Esophagus (tissue), 2 donors: ENCODE results near the gene A3GALT2. TPM values are rescaled to one million over a fixed set of nuclear protein-coding genes. Genes with fewer than 3 reads are reported as not detected.
"Not testable (repeated sequence)": the region's sequence is repeated elsewhere in the genome, so short reads cannot be mapped to it uniquely, and the experiment has no call there.

Source experiments
- H3K27ac ChIP-seq, 2 donors: one replicate each; pipeline ENCODE4 v1.5.1; 2013; ENCODE audit warnings: low read depth in 2 of 2, mild to moderate bottlenecking in 2 of 2, inconsistent platforms in 1 of 2, low read length in 1 of 2, moderate library complexity in 1 of 2
- H3K27me3 ChIP-seq, 2 donors: one replicate each; pipeline ENCODE4 v1.6.1; 2013; ENCODE audit warnings: low read length in 2 of 2, control low read depth in 1 of 2, mild to moderate bottlenecking in 1 of 2; ENCODE audit not compliant: insufficient read depth in 2 of 2, control insufficient read depth in 1 of 2
- H3K36me3 ChIP-seq, 2 donors: one replicate each; pipeline ENCODE4 v1.6.1; 2013; ENCODE audit warnings: low read length in 1 of 2; ENCODE audit not compliant: control insufficient read depth in 2 of 2, insufficient read depth in 2 of 2
- H3K4me1 ChIP-seq, 2 donors: one replicate each; pipeline ENCODE4 v1.6.1; 2013; ENCODE audit warnings: low read length in 1 of 2; ENCODE audit not compliant: control insufficient read depth in 2 of 2, insufficient read depth in 2 of 2
- H3K4me3 ChIP-seq, 2 donors: one replicate each; pipeline ENCODE4 v1.5.1; 2013; ENCODE audit warnings: low read length in 2 of 2, mild to moderate bottlenecking in 2 of 2, low read depth in 1 of 2, moderate library complexity in 1 of 2
- H3K9me3 ChIP-seq, 2 donors: one replicate each; pipeline ENCODE4 v1.6.1; 2013; ENCODE audit warnings: mild to moderate bottlenecking in 2 of 2, low read depth in 1 of 2, low read length in 1 of 2, moderate library complexity in 1 of 2; ENCODE audit not compliant: control insufficient read depth in 2 of 2, insufficient read depth in 1 of 2
- WGBS, 2 donors: extraction: QIAGEN DNeasy Blood & Tissue Kit; methylation state at CpG; one replicate each; pipeline ENCODE4 v1.1.7; 2013; 5-methylcytosine and 5-hydroxymethylcytosine counted together
- polyA plus RNA-seq, 2 donors: library from polyadenylated mRNA; stranded (reverse); fragments of 200-250 nt; gene quantifications; one replicate each; pipeline ENCODE4 v1.2.3, GENCODE V29; 2013
- donor health status: healthy with polysubstance abuse.
- donor health status: Bipolar disorder and iron deficiency.

The A3GALT2 gene
- polyA plus RNA-seq, 2 donors, result 0.04 TPM; not detected in 1

- H3K27me3 ChIP-seq, H3K9me3 ChIP-seq, H3K36me3 ChIP-seq, H3K4me3 ChIP-seq, H3K27ac ChIP-seq: not testable (repeated sequence)
- H3K4me1 ChIP-seq, result peaks cover 2 to 10% of the 10 kb centered on the region in 2 donors
- WGBS, 2 donors, result 92 to 96% methylated on average over 19 to 32 of the region's 32 CpGs
Observed at GRCh38 chr1:33309351-33309750, 11.5 kb downstream of the A3GALT2 start.

- WGBS, 2 donors, result 73 to 75% methylated on average over 5 of the region's 5 CpGs
- H3K36me3 ChIP-seq, result no peaks in the 10 kb centered on the region
- no peaks in the 10 kb centered on the region for H3K9me3 ChIP-seq
- H3K4me1 ChIP-seq, result peaks cover 2 to 10% of the 10 kb centered on the region in 2 donors
- H3K27ac ChIP-seq, result no peak overlapping the region
- H3K27me3 ChIP-seq, result no peaks in the 10 kb centered on the region
- H3K4me3 ChIP-seq, result no peak overlapping the region
Observed at GRCh38 chr1:33307494-33307864, 13.4 kb downstream of the A3GALT2 start.

GRCh38 chr1:33306653-33307493, 14.0 kb downstream of the A3GALT2 start:
- Histone ChIP-seq H3K9me3 (no peaks in the 10 kb centered on the region), H3K27me3 (no peaks in the 10 kb centered on the region), H3K4me3 (peak overlapping the region; percentile 32), H3K36me3 (no peaks in the 10 kb centered on the region), H3K4me1 (peaks cover 2 to 10% of the 10 kb centered on the region in 2 donors), H3K27ac (peak overlapping the region in 1 of 2 donors; percentile 16)
- WGBS, 2 donors, result 16 to 18% methylated on average over 111 to 113 of the region's 113 CpGs

- Histone ChIP-seq H3K36me3 (no peaks in the 10 kb centered on the region), H3K9me3 (no peaks in the 10 kb centered on the region), H3K27ac (no peak overlapping the region), H3K4me3 (peak overlapping the region; percentile 32), H3K4me1 (peaks cover 2 to 7% of the 10 kb centered on the region in 2 donors), H3K27me3 (no peaks in the 10 kb centered on the region)
- WGBS, 2 donors, result 58 to 59% methylated on average over 20 of the region's 20 CpGs
Observed at GRCh38 chr1:33305816-33306652, 14.9 kb downstream of the A3GALT2 start.

GRCh38 chr1:33305016-33305415, 15.9 kb downstream of the A3GALT2 start:
- Histone ChIP-seq H3K27ac (no peak overlapping the region), H3K27me3 (no peaks in the 10 kb centered on the region), H3K4me1 (peaks cover 2 to 9% of the 10 kb centered on the region in 2 donors), H3K4me3 (no peak overlapping the region), H3K9me3 (no peaks in the 10 kb centered on the region), H3K36me3 (no peaks in the 10 kb centered on the region)
- 92% methylated on average over 5 of the region's 5 CpGs for WGBS, 2 donors

- WGBS, 2 donors, result 92 to 100% methylated on average over 1 of the region's 1 CpG
- peaks cover 2 to 9% of the 10 kb centered on the region in 2 donors for H3K4me1 ChIP-seq
- H3K9me3 ChIP-seq, result no peaks in the 10 kb centered on the region
- H3K27ac ChIP-seq, result no peak overlapping the region
- H3K36me3 ChIP-seq, result peaks cover 0 to 10% of the 10 kb centered on the region in 2 donors
- H3K27me3 ChIP-seq, result no peaks in the 10 kb centered on the region
- no peak overlapping the region for H3K4me3 ChIP-seq
Observed at GRCh38 chr1:33302325-33302724, 18.6 kb downstream of the A3GALT2 start.

- WGBS, 2 donors, result 85 to 86% methylated on average over 4 of the region's 4 CpGs
- peaks cover 2% of the 10 kb centered on the region in 2 donors for H3K4me1 ChIP-seq
- no peaks in the 10 kb centered on the region for H3K27me3 ChIP-seq
- H3K36me3 ChIP-seq, result peaks cover 0 to 10% of the 10 kb centered on the region in 2 donors
- H3K4me3 ChIP-seq, result no peak overlapping the region
- no peak overlapping the region for H3K27ac ChIP-seq
- no peaks in the 10 kb centered on the region for H3K9me3 ChIP-seq
Observed at GRCh38 chr1:33301273-33301984, 19.5 kb downstream of the A3GALT2 start.

GRCh38 chr1:33300673-33301072, 20.2 kb downstream of the A3GALT2 start:
- Histone ChIP-seq H3K27ac (no peak overlapping the region), H3K9me3 (no peaks in the 10 kb centered on the region), H3K36me3 (peaks cover 0 to 10% of the 10 kb centered on the region in 2 donors), H3K27me3 (no peaks in the 10 kb centered on the region), H3K4me3 (no peak overlapping the region), H3K4me1 (peaks cover 0 to 2% of the 10 kb centered on the region in 2 donors)
- WGBS, 2 donors, result 67 to 77% methylated on average over 4 to 5 of the region's 5 CpGs

- H3K4me1 ChIP-seq, result peaks cover 0 to 2% of the 10 kb centered on the region in 2 donors
- H3K9me3 ChIP-seq, result no peaks in the 10 kb centered on the region
- H3K4me3 ChIP-seq, result no peak overlapping the region
- WGBS, 2 donors, result 87 to 90% methylated on average over 12 to 15 of the region's 15 CpGs
- H3K36me3 ChIP-seq, result peaks cover 4 to 14% of the 10 kb centered on the region in 2 donors
- H3K27ac ChIP-seq, result no peak overlapping the region
- H3K27me3 ChIP-seq, result no peaks in the 10 kb centered on the region
Observed at GRCh38 chr1:33299461-33300155, 21.3 kb downstream of the A3GALT2 start.
